ENCODE data around the gene CXCL8. TPM values are rescaled to one million over a fixed set of nuclear protein-coding genes. Genes with fewer than 3 reads are reported as not detected.
A peak's percentile ranks its signal among the peaks of the same experiment; 100 is the strongest.

Gene CXCL8
- total and polyA plus RNA-seq, 8 donors, result 1.1 to 80.4 (median 2.3) TPM

DNA sequence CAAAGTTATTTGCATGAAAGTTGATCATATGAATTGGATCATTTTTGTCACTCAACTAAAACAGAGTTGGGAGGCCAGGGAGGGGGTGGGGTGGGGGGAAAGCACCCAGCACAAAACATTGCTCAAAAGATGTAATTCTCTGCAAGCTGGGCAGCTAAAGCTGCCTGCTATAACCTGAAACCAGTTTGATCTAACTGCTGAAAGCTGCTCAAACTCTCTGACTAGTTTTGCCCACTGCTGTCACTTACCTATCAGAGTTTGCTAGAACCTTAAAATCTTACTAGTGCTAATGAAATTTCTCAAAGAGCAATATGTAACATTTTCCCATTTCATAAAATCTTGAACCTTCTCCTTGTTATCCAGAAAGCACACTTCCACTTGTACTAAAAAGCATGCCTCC lies 10.4 kb downstream of the CXCL8 start:
- TF ChIP-seq, protein P1, sequence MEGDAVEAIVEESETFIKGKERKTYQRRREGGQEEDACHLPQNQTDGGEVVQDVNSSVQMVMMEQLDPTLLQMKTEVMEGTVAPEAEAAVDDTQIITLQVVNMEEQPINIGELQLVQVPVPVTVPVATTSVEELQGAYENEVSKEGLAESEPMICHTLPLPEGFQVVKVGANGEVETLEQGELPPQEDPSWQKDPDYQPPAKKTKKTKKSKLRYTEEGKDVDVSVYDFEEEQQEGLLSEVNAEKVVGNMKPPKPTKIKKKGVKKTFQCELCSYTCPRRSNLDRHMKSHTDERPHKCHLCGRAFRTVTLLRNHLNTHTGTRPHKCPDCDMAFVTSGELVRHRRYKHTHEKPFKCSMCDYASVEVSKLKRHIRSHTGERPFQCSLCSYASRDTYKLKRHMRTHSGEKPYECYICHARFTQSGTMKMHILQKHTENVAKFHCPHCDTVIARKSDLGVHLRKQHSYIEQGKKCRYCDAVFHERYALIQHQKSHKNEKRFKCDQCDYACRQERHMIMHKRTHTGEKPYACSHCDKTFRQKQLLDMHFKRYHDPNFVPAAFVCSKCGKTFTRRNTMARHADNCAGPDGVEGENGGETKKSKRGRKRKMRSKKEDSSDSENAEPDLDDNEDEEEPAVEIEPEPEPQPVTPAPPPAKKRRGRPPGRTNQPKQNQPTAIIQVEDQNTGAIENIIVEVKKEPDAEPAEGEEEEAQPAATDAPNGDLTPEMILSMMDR (IDR thresholded peaks at IDR 0.05), result no peak
- intact Hi-C loops (cut with DNase I), result no loop called here
- ATAC-seq, result no peak
- Histone ChIP-seq H3K27me3 (no peaks in the 10 kb centered on the region), H3K36me3 (no peaks in the 10 kb centered on the region), H3K4me1 (no peaks in the 10 kb centered on the region), H3K4me3 (no peak overlapping the region), H3K9me3 (no peaks in the 10 kb centered on the region), H3K27ac (no peak overlapping the region)
- DNase-seq, result no peak

DNA sequence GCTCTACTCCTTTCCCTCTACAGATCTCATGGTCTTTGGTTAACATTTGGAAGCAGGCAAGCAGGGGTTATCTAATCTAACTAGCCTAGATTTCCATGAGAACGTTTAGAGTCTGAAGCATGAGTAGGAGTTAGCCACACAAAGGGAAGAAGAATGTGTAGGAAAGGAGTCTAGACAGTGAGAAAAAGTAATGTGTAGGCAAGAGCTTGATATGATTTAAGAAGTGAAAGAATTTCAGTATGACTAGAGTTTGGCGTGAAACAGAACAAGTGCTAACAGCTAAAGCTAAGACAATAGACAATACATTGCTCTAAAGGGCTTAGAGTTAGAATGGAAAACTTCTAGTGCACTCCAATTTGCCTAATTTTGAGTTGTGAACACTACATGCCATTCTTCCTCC lies 10.8 kb downstream of the CXCL8 start:
- Histone ChIP-seq H3K4me3 (no peak overlapping the region), H3K36me3 (no peaks in the 10 kb centered on the region), H3K27me3 (no peaks in the 10 kb centered on the region)

DNA sequence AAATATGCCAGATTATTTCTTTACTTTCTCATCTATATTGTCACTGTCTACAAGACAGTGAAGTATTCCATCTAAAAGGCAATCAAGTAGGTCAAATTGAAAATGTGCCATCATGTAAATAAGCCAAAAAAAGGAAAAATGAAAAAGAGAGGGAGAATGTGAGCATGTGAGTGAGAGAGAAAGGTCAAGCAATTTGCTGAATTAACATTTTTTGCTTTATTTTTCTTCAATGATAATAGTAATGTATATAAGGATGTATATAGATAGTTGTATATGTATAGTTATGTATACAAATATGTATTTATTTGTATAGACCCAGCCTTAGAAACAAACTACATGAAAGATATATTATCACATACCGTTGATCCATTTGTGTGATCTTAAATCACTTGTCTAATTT lies 11.5 kb downstream of the CXCL8 start:
- intact Hi-C loops (cut with DNase I), result no loop called here
- no peak overlapping the region for H3K27ac ChIP-seq
- TF ChIP-seq, protein P1 (IDR thresholded peaks at IDR 0.05), result no peak
- no peaks in the 10 kb centered on the region for H3K27me3 ChIP-seq
- no peak for ATAC-seq
- no peak for DNase-seq
- H3K4me1 ChIP-seq, result no peaks in the 10 kb centered on the region
- H3K9me3 ChIP-seq, result no peaks in the 10 kb centered on the region
- no peak overlapping the region for H3K4me3 ChIP-seq
- H3K36me3 ChIP-seq, result no peaks in the 10 kb centered on the region

More for the DNA sequence above, 10.8 kb downstream of the CXCL8 start:
- DNase-seq, result no peak
- no peak overlapping the region for H3K27ac ChIP-seq
- H3K9me3 ChIP-seq, result no peaks in the 10 kb centered on the region
- no peaks in the 10 kb centered on the region for H3K4me1 ChIP-seq
- intact Hi-C loops (cut with DNase I), result no loop called here
- TF ChIP-seq, protein P1 (IDR thresholded peaks at IDR 0.05), result no peak
- peak; percentile 23 for ATAC-seq

DNA sequence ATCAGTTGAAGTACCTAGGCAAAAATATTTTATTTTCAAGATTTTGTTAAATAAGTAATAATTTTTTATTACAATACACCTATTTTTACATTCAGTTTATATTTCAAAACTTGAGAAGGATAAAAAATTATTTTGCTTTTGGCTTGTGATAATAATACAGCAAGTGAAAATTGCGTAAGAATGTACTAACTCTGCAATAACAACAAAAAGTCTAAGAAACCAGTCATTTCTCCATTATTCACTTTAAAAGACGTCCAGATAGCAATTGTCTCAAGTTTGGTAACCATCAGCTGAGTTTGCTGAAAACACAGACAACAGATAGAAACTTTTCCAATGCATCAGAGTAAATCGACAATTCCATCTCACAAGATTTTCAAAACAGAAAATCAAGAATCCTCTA lies 12.1 kb downstream of the CXCL8 start:
- Histone ChIP-seq H3K4me3 (no peak overlapping the region), H3K27me3 (no peaks in the 10 kb centered on the region), H3K4me1 (no peaks in the 10 kb centered on the region), H3K36me3 (no peaks in the 10 kb centered on the region), H3K27ac (no peak overlapping the region), H3K9me3 (no peaks in the 10 kb centered on the region)
- no peak for ATAC-seq
- DNase-seq, result no peak
- TF ChIP-seq, protein P1 (IDR thresholded peaks at IDR 0.05), result no peak
- intact Hi-C loops (cut with DNase I), result no loop called here

DNA sequence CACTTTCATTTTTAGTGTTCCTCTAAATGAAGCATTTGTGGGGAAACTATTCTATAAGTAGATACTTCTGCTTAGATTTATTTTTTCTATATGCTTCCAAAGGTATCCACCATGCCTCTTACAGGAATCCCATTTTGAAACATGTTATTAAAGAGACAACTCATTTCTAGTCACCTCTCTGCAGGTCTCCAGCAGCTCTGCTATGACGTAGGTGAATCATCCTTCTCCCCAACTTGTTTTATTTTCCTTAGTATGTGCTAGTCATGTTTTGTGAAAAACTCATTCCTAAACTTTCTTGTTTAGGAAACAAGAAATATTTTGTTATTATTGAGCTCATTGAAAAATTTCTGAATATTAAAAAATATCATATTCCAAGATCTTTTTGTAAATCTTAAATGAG lies 12.8 kb downstream of the CXCL8 start:
- Histone ChIP-seq H3K27me3 (no peaks in the 10 kb centered on the region), H3K9me3 (no peaks in the 10 kb centered on the region), H3K27ac (no peak overlapping the region), H3K4me3 (no peak overlapping the region), H3K36me3 (no peaks in the 10 kb centered on the region), H3K4me1 (no peaks in the 10 kb centered on the region)
- DNase-seq (no peak), ATAC-seq (no peak)
- TF ChIP-seq, protein P1 (IDR thresholded peaks at IDR 0.05), result no peak
- intact Hi-C loops (cut with DNase I), result no loop called here

All from left lung (tissue), 10 donors.